Cerebellar cortex (tissue), 1 donor: ENCODE data around the gene WDR54.
A peak's percentile ranks its signal among the peaks of the same experiment; 100 is the strongest.
"Not testable (repeated sequence)": the region's sequence is repeated elsewhere in the genome, so short reads cannot be mapped to it uniquely, and the experiment has no call there.

Source experiments
- DNase-seq: peaks from one replicate; pipeline ENCODE4 v3.0.0-alpha.2; 2015; ENCODE audit warnings: low spot score

Gene WDR54

DNA sequence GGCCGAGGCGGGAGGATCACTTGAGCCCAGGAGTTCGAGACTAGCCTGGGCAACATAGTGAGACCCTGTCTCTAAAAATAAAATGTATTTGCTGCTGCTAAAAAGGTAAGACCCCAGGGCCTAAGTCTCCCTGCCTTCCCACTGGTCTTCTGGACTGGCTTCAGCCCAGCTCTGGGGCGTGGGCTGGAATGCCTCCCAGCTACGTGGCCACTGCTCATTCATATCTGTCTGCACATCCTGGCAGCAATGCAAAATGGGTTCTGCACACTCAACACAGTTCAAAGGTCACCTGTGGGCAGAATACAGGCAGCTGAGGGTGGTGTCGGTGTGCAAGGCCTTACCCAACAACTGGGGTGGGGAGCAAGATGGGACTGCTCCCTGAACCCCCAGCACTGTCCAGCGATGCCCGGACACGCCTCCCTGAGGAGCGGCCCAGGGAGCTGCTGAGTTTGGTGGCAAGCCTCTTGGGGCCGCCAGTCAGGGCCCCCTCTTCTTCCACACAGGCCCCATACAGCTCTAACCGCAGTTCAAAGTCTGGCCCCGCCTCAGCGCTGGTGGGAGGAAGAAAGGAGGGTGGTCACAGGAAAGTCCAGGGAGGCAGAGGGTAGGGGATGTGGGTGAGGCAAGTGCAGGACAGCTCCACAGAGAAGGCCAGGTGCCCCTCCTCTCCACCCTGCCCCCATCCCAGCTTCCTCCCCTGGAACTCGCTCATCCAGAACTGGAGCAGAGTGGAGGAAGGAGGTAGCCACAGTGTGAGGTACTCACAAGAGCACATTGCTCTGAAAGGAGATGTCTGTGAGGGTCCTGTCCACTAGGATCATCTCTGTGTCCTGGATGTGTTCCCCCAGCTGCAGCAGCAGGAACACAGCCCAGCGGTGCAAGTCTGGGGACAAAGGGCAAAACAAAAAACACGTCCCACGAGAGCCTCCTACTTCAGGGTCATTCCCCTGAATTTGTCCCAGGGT, 8.2 kb downstream of the WDR54 start:
- no peak for DNase-seq

DNA sequence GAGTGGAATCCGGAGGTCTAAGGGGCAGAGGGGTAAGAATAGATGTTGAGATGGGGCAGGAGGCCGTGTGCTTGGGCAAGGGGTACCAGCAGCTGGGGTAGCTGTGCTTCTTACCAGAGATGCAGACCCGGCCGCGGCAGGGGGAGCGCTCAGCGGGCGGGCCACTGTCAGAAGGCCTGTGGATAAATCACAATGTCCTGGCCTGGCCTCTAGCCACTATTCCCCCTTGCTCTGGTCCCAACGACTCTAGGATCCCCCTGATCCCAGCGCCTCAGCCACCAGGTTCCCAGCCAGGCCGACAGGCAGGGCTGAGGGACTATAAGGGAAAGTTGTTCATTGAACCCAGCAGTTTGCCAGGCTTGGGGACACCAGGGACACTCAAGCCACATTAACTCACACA, 9.0 kb downstream of the WDR54 start:
- no peak for DNase-seq

DNA sequence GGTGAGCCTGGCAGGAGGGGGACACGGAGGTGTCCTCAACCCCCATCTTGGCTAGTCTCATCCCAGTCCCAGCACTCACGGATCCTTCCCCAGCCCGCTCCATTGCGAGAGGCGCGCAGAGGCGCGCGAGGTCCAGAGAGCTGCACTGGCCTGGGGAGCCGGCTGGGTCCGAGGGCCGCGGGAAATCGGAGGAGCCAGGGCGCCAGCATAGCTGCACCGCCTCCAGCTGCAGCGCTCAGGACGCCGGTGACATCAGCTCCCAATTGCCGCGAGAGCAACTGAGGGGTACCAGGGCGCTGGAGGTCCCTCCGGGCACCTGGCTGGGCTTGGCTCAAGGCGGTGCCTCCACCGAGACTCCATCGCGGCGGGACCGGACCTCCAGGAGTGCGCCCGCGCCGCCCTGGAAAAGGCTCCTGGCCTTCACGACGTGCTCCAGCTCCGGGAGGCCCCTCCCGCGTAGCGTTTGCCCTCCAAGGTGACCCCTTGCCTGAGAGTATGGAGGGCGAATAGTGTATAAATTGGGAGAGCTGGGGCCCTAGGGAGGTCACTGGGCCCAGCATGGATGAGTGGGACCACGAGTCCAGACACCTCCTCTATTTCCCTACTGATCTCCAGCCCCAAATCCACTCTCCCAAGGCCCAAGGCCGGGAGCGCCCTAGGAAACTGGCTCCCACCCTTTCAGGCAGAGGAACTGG, 14.7 kb downstream of the WDR54 start:
- DNase-seq = no peak

DNA sequence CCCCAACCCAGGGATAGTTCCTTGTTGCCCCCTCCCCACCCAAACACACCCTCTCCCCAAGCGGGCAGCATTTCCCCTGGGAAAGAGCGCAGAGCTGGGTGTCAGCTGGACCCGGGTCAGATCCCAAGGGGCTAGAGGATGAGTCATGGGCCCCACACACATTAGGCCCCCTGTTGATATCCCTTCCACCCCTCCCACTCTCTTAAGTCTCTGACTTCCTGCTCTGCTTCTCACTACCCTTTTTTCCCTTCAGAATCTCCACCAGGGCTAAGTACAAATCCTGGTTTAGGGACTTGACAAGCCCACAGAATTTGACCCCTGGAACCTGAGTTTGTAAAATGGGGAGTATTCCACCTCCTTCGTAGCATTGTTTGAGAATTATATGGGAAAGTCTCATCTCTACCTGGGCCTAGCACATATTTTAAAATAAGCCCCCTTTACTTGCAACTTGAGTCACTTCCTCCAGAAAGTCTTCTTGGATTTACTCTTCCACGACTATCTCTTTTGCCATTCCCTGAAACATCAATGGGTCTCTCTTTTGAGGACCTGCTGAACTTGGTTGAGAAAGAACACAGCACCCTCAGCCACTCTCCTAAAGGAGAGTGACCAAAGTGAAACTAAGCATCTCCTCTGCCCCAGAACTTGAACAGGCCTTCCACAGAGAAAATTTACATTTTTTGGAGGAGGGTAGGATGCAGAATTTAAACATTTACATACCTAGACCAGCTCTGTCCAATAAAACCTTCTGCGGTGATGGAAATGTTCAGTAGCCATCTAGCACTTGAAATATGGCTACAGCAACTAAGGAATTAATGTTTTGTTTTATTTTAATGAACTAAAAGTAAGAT, 15.5 kb downstream of the WDR54 start:
- DNase-seq = no peak

DNA sequence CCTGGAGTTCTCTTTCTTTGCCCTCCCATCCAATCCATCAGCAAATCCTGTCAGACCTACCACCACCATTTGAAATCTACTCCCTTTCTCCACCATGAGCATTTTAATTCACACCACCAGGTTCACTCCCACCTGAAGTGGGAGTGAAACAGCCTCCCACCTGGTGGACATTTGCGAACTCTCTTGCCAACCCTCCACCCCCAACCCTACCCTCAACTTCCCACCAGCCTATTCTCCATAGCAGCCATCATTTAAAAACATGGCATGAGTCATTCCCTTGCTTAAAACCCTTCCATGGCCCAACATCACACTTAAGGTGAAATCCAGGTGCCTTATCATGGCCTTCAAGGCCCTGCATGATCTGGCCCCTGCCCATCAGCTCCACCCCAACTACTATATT, 16.7 kb downstream of the WDR54 start:
- DNase-seq = no peak

DNA sequence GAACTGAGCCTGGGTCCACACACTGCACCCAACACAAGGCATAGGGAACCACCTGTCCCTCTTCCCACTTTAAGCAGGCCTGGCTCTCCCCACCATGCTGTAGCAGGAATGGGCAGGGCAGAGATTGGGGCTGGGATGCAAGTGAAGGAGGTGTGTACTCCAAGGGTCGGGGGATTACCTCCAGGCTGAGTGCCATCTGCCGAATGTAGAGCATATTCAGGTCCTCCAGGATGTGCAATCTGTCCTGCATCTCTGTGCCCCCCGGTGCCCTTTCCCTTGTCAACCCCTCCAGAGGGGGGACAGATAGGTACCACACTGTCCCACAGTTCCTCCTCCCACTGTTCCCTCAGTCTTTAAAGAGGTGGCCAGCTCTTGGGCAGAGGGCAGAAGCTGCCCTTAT, 17.8 kb downstream of the WDR54 start:
- no peak for DNase-seq

GRCh38 chr2:74439803-74440377, 18.4 kb downstream of the WDR54 start:
- DNase-seq = no peak

GRCh38 chr2:74440378-74441169, 19.0 kb downstream of the WDR54 start:
- DNase-seq = peak; percentile 81

DNA sequence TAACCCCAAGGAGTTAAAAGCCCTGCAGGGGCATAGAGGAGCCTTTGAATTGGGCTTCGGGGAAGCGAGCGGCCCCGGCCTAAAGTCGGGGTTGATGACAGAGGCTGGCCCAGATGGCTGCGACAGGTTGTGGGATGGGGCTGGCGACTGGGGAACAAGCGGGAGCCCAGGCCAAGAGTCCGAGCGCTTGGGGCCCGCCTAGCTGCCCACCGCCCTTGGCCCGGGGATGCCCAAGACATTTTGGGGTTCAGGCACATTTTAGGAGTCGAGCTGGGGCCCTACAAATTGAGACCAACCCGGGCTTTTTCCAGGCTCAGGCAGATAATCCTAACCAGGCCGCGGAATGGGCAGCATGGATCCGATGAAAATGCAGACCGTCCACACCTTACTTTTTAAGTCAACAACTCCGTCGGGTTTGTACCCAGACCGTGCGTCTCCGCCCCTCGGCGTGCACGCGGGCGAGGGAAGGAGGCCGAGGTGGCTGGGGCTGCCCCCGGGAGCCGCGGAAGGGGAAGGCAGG, 19.7 kb downstream of the WDR54 start:
- no peak for DNase-seq

GRCh38 chr2:74441690-74442482, 20.4 kb downstream of the WDR54 start, which contains the start of gene RTKN:
Gene RTKN (minus strand): TSS chr2:74441937. CDS start chr2:74441816, 121 bp downstream.
- peak; percentile 47 for DNase-seq

GRCh38 chr2:74442483-74443297, 21.2 kb downstream of the WDR54 start:
- not testable (repeated sequence) for DNase-seq

DNA sequence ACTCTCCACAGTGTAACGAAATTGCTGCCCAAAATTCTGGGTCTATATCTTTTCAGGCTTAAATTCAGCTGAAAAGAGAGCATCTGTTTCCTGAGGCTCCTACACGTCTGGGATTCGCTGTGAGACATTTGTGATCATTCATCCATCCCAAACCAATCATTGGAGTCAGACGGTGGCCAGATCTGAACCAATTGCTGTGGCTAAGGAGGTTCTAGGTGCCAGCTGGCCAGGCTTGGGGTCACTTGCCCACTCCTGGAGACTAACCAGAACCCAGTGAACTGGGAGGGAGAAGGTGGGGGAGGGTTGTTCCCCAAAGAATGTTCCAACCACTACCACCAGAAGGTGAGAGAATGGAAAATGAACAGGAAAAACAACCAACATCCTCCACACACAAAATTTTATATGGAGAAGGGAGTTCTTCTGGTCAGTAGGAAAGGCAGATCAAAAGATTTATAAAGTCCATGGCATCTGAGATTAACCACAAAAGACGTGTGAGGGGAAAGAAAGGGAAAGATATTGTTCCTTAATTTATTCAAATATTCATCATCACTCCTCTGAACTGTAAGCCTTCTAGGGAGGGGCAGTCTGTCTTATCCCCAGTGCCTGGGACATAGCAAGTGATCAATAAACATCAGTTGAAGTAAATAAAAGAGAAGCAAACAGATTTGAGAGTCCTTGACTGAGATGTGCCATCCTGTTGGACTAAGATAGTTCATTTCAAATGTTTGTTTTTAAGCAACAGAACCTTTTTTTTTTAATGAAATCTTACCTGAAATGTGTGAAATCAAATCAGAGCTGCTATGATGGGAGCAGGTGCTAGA, 23.2 kb downstream of the WDR54 start:
- no peak for DNase-seq

DNA sequence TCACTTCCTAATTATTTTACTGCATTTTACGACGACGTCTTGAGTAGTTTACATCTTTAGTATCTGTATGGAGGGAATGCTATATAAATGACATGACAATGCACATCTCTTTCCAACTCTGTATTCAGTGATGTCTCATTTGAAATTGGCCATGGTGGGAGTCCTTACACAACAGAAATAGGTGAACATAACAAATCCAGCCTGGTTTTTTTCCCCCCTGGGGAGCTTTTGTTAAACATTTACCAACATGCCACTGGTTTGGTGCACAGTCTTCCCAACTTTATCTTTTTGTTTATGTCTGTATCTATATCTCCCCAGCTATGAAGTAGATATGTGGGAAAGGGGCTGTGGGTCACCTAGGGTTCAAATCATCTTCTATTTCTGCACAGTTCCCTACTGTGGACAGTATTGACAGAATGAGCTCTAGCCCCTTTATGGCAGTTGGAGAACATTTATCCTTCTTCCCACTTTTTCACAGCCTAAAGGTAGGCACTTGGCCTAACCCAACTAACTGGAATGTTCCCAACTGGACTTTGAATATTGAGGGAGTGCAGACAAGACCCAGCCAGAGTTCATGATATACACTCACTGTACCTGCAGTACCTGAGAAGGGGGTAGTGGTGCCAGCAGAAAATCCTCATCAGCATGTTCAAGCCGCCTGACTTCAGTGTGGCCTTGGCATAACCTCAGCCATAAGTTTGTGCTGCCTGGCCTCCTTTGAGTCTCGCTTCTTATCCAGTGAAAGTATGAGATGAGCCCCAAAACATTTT, 25.9 kb downstream of the WDR54 start:
- DNase-seq = no peak

GRCh38 chr2:74448771-74449170, 27.2 kb downstream of the WDR54 start:
- DNase-seq = no peak

GRCh38 chr2:74450570-74451190, 29.1 kb downstream of the WDR54 start:
- DNase-seq = no peak

DNA sequence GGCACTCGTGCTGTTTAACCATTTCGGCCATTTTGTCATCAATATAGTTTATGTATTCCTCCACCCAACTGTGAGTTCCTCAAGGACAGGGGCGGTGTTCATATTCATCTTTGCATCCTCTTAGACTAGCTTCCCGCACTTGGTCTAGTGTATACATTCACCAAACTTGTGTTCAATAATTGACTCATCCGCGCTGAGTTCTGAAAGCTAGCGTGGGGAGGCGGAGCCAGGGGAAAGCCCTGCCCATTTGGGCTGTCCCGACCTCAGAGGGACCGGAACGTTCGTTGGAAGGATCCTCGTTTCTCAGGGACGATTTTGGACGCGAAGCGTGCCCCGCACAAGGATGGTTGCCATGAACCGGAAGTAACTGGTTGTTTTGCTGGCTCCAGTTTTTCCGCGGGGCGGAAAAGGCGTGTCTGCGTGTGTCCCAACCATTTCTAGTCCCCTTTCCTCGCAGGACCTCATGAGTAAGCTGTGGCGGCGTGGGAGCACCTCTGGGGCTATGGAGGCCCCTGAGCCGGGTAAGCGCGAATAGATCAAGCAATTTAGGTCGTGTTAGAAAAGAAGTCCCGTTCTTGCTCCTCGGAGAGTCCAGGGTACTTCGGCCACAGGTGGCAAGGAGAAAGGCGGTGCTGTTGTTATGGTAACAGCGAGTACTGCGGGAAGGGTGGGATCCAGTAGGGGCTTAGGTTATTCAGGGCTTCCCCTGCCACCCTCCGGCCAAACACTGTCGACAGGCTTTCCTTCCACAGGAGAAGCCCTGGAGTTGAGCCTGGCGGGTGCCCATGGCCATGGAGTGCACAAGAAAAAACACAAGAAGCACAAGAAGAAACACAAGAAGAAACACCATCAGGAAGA, 33.4 kb downstream of the WDR54 start, which contains the start of gene INO80B:
TSS of gene INO80B (plus strand) at position 434 of the 858 bp plus-strand sequence. CDS start at position 464, 30 bp downstream.
- DNase-seq = peak; percentile 98
